Measurements from ENCODE around the gene ABI1.

DNA sequence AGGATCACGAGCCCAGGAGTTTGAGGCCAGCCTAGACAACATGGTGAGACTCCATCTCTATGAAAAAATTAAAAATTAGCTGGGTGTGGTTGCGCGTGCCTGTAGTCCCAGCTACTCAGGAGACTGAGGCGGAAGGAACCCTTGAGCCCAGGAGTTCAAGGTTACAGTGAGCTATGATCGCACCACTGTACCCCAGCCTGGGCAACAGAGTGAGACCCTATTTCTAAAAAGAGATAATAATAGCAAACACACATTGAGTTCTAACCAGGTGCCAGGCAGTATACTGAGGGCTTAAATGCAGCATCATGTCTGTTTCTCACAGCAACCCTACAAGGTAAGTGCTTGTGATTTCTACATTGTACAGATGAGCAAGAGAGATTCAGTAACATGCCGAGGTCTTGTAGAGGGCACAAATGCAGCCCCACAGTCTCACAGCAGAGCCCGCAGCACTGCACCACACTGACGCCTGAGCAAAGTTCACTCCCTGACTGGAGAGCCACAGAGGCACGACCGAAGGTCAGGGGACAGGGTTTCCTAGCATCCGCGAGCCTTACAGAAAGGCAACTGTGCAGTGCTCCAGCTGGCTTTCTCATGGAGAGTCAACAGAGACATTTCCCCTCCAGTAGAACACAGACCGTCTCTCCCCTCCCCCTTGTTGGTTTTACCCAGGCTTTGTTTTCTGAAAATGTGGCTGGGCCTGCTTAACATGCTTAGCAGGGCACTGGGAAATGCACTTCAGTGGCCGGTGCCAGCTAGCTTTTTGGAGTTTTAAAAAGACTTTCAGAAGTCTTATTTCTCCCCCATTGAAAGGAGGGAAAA, 126.8 kb downstream of the ABI1 start:
- TF ChIP-seq CTCF (IDR thresholded peaks at IDR 0.05): no peak
- no peak for TF ChIP-seq POLR2A (IDR thresholded peaks at IDR 0.05)
